K562 (cell line): ENCODE data around the gene ISCA1. TPM values are rescaled to one million over a fixed set of nuclear protein-coding genes. Genes with fewer than 3 reads are reported as not detected.

Experiments used
- ATAC-seq: fragments of 200-7000 bp; cut with Tn5 transposase; 3 replicates; pipeline ENCODE4 v1.9.1; 2020; ENCODE audit warnings: moderate library complexity
- BruUV-seq: library from RNA; stranded (reverse); fragments of 400-500 nt; replicated peaks from 2 replicates; lab custom pipeline; 2021; lab: Mats Ljungman, UMichigan
- CTCF ChIA-PET: fragments of 300-600 bp; formaldehyde crosslinking; extraction: SDS; loops from one replicate; lab custom pipeline; 2021; ENCODE audit warnings: low intra/inter-chr PET ratio; lab: Yijun Ruan, JAX
- POLR2A ChIA-PET: fragments of 300-600, 350-650 bp; sonication (Branson Sonifier 250); formaldehyde crosslinking; extraction: SDS; loops from one replicate; lab custom pipeline; 2021; ENCODE audit warnings: antibody characterized with exemption, inconsistent platforms; lab: Yijun Ruan, JAX
- DNase-seq, 4 experiments: peaks; one replicate each; pipeline versions ENCODE4 v3.0.0 to v3.0.0-alpha.2; 2011 to 2018; ENCODE audit warnings: low spot score in 3 of 4, mixed read lengths in 3 of 4; ENCODE audit errors: extremely low read depth in 1 of 4
- FAIRE-seq: peaks from 2 replicates; lab custom pipeline; 2011; peaks lifted over from hg19 to GRCh38; lab: Jason Lieb, UNC
- H2AFZ ChIP-seq: 2 replicates; pipeline ENCODE4 v1.6.0; 2011; ENCODE audit warnings: low read depth, low read length, control low read depth, inconsistent platforms
- H3K27ac ChIP-seq: fragments of 200-600 bp; 3 replicates; pipeline ENCODE4 v1.8.0; 2011; ENCODE audit warnings: low read depth, mild to moderate bottlenecking, control low read depth, inconsistent platforms, low read length, moderate library complexity, mixed read lengths; ENCODE audit errors: extremely low read depth
- H3K27me3 ChIP-seq, 2 experiments: fragments of 300-600 bp in 1 of 2; 2 replicates in 1 of 2; 3 replicates in 1 of 2; pipeline versions ENCODE4 v1.6.0 to v1.8.0; 2011; ENCODE audit warnings: inconsistent platforms in 2 of 2, low read length in 2 of 2, mild to moderate bottlenecking in 1 of 2, mixed read lengths in 1 of 2, moderate library complexity in 1 of 2; ENCODE audit not compliant: control insufficient read depth in 2 of 2, insufficient read depth in 2 of 2
- H3K36me3 ChIP-seq: fragments of 300-600 bp; 3 replicates; pipeline ENCODE4 v1.8.0; 2011; ENCODE audit warnings: mild to moderate bottlenecking, low read length, inconsistent platforms; ENCODE audit not compliant: control insufficient read depth, insufficient read depth
- H3K4me1 ChIP-seq, 2 experiments: fragments of 200-600 bp in 1 of 2; replicated peaks in 1 of 2; 2 replicates in 1 of 2; 3 replicates in 1 of 2; pipeline versions ENCODE4 v1.5.1 to v1.8.0; 2011; ENCODE audit warnings: inconsistent platforms in 2 of 2, low read length in 2 of 2, mild to moderate bottlenecking in 1 of 2, mixed read lengths in 1 of 2, moderate library complexity in 1 of 2; ENCODE audit not compliant: control insufficient read depth in 2 of 2, insufficient read depth in 2 of 2
- H3K4me2 ChIP-seq: 2 replicates; pipeline ENCODE4 v1.6.1; 2011; ENCODE audit warnings: low read length, control low read depth, inconsistent platforms, mixed read lengths; ENCODE audit not compliant: insufficient read depth
- H3K4me3 ChIP-seq: fragments of 200-600 bp; sonication (generic), shearing (Covaris generic); 2 replicates; pipeline ENCODE4 v1.5.1; 2016; ENCODE audit warnings: control low read depth, inconsistent platforms
- H3K79me2 ChIP-seq: fragments of 200-600 bp; 3 replicates; pipeline ENCODE4 v1.8.0; 2011; ENCODE audit warnings: low read length, inconsistent platforms; ENCODE audit not compliant: control insufficient read depth, insufficient read depth
- H3K9ac ChIP-seq, 2 experiments: 2 replicates each; pipeline versions ENCODE4 v1.6.0 to v1.6.1; 2011; ENCODE audit warnings: low read depth in 2 of 2, low read length in 2 of 2, control low read depth in 1 of 2, inconsistent platforms in 1 of 2, mild to moderate bottlenecking in 1 of 2, mixed read lengths in 1 of 2; ENCODE audit not compliant: insufficient read depth in 1 of 2
- H3K9me1 ChIP-seq: one replicate; pipeline ENCODE4 v1.6.0; 2011; ENCODE audit warnings: inconsistent platforms, mild to moderate bottlenecking, low read length, moderate library complexity; ENCODE audit not compliant: control insufficient read depth, insufficient read depth
- H3K9me3 ChIP-seq: replicated peaks from 2 replicates; pipeline ENCODE4 v1.5.1; 2011; ENCODE audit warnings: low read depth, low read length, inconsistent platforms; ENCODE audit not compliant: control insufficient read depth, insufficient read depth
- H4K20me1 ChIP-seq: replicated peaks from 2 replicates; pipeline ENCODE4 v1.6.1; 2011; ENCODE audit warnings: low read length, inconsistent platforms, mixed read lengths; ENCODE audit not compliant: control insufficient read depth, insufficient read depth
- CCNT2 ChIP-seq: IDR thresholded peaks from 2 replicates; pipeline ENCODE4 v1.6.1; 2011; ENCODE audit warnings: borderline replicate concordance, low read depth, mild to moderate bottlenecking, moderate library complexity, mixed read lengths, low read length; ENCODE audit not compliant: insufficient read length; ENCODE audit errors: extremely low read depth
- MAX ChIP-seq: sonication (generic); formaldehyde crosslinking; IDR thresholded peaks from 2 replicates; pipeline ENCODE4 v1.9.0; 2022; ENCODE audit warnings: mild to moderate bottlenecking, missing genetic modification reagents
- NFE2 ChIP-seq: IDR thresholded peaks from 2 replicates; pipeline ENCODE4 v1.6.1; 2014; ENCODE audit warnings: antibody characterized with exemption, low read depth
- ZNF140 ChIP-seq: fragments of 250-450 bp; sonication (Bioruptor Pico); IDR thresholded peaks from 2 replicates; pipeline ENCODE4 v1.8.0; 2021; ENCODE audit warnings: moderate library complexity, mild to moderate bottlenecking, inconsistent platforms
- WGBS: fragments of 100-300 bp; shearing (Covaris generic); methylation state at CpG from one replicate; pipeline ENCODE4 v1.1.6; 2016; ENCODE audit warnings: low coverage, mixed read lengths; ENCODE audit not compliant: insufficient coverage; ENCODE audit errors: missing lambda C conversion rate; 5-methylcytosine and 5-hydroxymethylcytosine counted together
- in situ Hi-C: fragments of 300-500 bp; cut with MboI; formaldehyde crosslinking; loops from 4 replicates; pipeline ENCODE4 v1.15.0; 2018; ENCODE audit warnings: inconsistent platforms, mixed read lengths
- intact Hi-C: fragments of 100-400 bp; cut with micrococcal nuclease; formaldehyde crosslinking; loops from 2 replicates; pipeline ENCODE4 v1.14.2; 2022
- polyA plus RNA-seq, 8 experiments: library from polyadenylated mRNA; depleted of rRNA in 4 of 8; stranded (reverse) in 5 of 8; unstranded in 3 of 8; fragments of >200 nt; fragmentation: Nextera tagmentation in 2 of 8; fragmentation: Illumina TruSeq in 1 of 8; extraction: Ambion mirVana in 2 of 8; extraction: Trizol in 1 of 8; gene quantifications; 2 replicates each; pipeline versions ENCODE4 v1.2.1 to v1.2.3, GENCODE V29; 2011 to 2014; ENCODE audit warnings: inconsistent platforms in 1 of 8, missing spikeins in 1 of 8
- total RNA-seq, 7 experiments: library from RNA; depleted of rRNA in 6 of 7; stranded (reverse); fragments of >200 nt in 6 of 7; fragmentation: Illumina TruSeq in 2 of 7; extraction: Trizol in 2 of 7; gene quantifications; 2 replicates each; pipeline versions ENCODE4 v1.2.1 to v1.2.3, GENCODE V29; 2011 to 2021; ENCODE audit warnings: low replicate concordance in 1 of 7
- TF ChIP-seq, protein P1 (sequence below): fragments of 250-450 bp; sonication (Bioruptor Pico); IDR thresholded peaks from 2 replicates; pipeline ENCODE4 v1.5.0; 2020; ENCODE audit warnings: mild to moderate bottlenecking

Gene ISCA1
- total and polyA plus RNA-seq, 9 of the 15 experiments (the other 6 are each of a cell fraction or from before 2014, with no cell fraction given) = 6.5 to 27.1 (median 20.0) TPM

GRCh38 chr9:86242071-86242470, 40.3 kb downstream of the ISCA1 start (continued):
- TF ChIP-seq, protein P1, sequence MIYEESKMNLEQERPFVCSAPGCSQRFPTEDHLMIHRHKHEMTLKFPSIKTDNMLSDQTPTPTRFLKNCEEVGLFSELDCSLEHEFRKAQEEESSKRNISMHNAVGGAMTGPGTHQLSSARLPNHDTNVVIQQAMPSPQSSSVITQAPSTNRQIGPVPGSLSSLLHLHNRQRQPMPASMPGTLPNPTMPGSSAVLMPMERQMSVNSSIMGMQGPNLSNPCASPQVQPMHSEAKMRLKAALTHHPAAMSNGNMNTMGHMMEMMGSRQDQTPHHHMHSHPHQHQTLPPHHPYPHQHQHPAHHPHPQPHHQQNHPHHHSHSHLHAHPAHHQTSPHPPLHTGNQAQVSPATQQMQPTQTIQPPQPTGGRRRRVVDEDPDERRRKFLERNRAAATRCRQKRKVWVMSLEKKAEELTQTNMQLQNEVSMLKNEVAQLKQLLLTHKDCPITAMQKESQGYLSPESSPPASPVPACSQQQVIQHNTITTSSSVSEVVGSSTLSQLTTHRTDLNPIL (CRISPR knock-in tag) = no peak
- TF ChIP-seq NFE2 = no peak

DNA sequence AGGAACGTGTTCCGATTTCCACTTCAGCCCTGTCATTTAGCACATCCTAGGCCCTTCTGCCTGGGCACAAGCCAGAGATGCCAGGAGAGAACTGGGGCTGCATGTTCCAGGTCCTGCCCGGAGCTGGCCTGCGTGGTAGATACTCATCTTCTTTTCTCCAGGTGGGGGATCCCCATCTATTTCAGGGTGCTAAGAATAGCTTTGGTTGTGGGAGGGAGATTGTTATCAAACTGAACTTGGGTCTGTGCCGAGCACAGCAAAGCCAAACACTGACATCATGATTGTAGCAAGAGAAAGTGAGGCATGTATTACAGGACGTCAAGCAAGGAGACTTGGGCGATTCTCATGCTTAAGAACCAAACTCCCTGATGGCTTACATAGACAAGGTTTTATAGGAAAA, 41.1 kb downstream of the ISCA1 start:
- WGBS = 7% methylated on average over 5 of the region's 7 CpGs
- Histone ChIP-seq H3K4me2 (no peak overlapping the region), H3K79me2 (no peaks in the 10 kb centered on the region), H3K9me1 (no peaks in the 10 kb centered on the region), H3K27me3 (peaks cover 3 to 4% of the 10 kb centered on the region in 2 experiments; a peak in 1 of 5 replicates), H3K9me3 (no peaks in the 10 kb centered on the region), H3K4me1 (no peaks in the 10 kb centered on the region), H2AFZ (no peak overlapping the region), H3K9ac (no peak overlapping the region), H3K27ac (no peak overlapping the region), H4K20me1 (no peaks in the 10 kb centered on the region), H3K36me3 (no peaks in the 10 kb centered on the region), H3K4me3 (no peak overlapping the region)
- no peak for FAIRE-seq
- CTCF ChIA-PET = no interaction called here
- in situ Hi-C loops (loop anchor here (25.0 kb wide), 1 partner anchor 429 kb away; no protein-coding TSS in a partner anchor), intact Hi-C loops (no loop called here)
- POLR2A ChIA-PET = no interaction called here
- no peak for DNase-seq
- ATAC-seq = no peak
- BruUV-seq = no TSS peak
- TF ChIP-seq MAX (no peak), CCNT2 (no peak), ZNF140 (no peak)
